ENCODE measurements around the gene TFF1.

The TFF1 gene

GRCh38 chr21:42369821-42370220 is 3.5 kb upstream of the TFF1 start:
- peaks cover 69% of the 10 kb centered on the region for H3K4me1 Mint-ChIP-seq
- no peak overlapping the region for H3K4me3 Mint-ChIP-seq
- peak; percentile 20 for TF ChIP-seq CTCF (IDR thresholded peaks at IDR 0.05)
- no peak overlapping the region for H3K27ac Mint-ChIP-seq
- H3K36me3 Mint-ChIP-seq (ENCODE audit: low read depth): no peaks in the 10 kb centered on the region
- no peaks in the 10 kb centered on the region for H3K9me3 Mint-ChIP-seq
- no peak for DNase-seq
- peaks cover 20% of the 10 kb centered on the region for H3K27me3 Mint-ChIP-seq (ENCODE audit: low read depth, poor library complexity)

GRCh38 chr21:42367367-42368165 is 1.2 kb upstream of the TFF1 start:
- Mint-ChIP-seq H3K27me3 (ENCODE audit: low read depth, poor library complexity) (peaks cover 18% of the 10 kb centered on the region), H3K27ac (peak overlapping the region; percentile 44), H3K9me3 (no peaks in the 10 kb centered on the region), H3K4me3 (no peak overlapping the region), H3K4me1 (peaks cover 60% of the 10 kb centered on the region), H3K36me3 (ENCODE audit: low read depth) (no peaks in the 10 kb centered on the region)
- TF ChIP-seq CTCF (IDR thresholded peaks at IDR 0.05): no peak
- no peak for DNase-seq

- Mint-ChIP-seq H3K36me3 (ENCODE audit: low read depth) (no peaks in the 10 kb centered on the region), H3K9me3 (no peaks in the 10 kb centered on the region), H3K27ac (peak overlapping the region; percentile 32), H3K4me3 (no peak overlapping the region), H3K4me1 (peaks cover 69% of the 10 kb centered on the region), H3K27me3 (ENCODE audit: low read depth, poor library complexity) (peaks cover 14% of the 10 kb centered on the region)
- no peak for DNase-seq
- no peak for TF ChIP-seq CTCF (IDR thresholded peaks at IDR 0.05)
Measured at GRCh38 chr21:42365770-42366169, 565 bp downstream of the TFF1 start.

- Mint-ChIP-seq H3K27me3 (ENCODE audit: low read depth, poor library complexity) (peaks cover 14% of the 10 kb centered on the region), H3K4me3 (no peak overlapping the region), H3K27ac (no peak overlapping the region), H3K9me3 (no peaks in the 10 kb centered on the region), H3K4me1 (peaks cover 65% of the 10 kb centered on the region), H3K36me3 (ENCODE audit: low read depth) (no peaks in the 10 kb centered on the region)
- no peak for TF ChIP-seq CTCF (IDR thresholded peaks at IDR 0.05)
- no peak for DNase-seq
Measured at GRCh38 chr21:42364304-42364865, 1.9 kb downstream of the TFF1 start.

GRCh38 chr21:42363312-42363711 is 3.0 kb downstream of the TFF1 start:
- Mint-ChIP-seq H3K27me3 (ENCODE audit: low read depth, poor library complexity) (peaks cover 17% of the 10 kb centered on the region), H3K36me3 (ENCODE audit: low read depth) (no peaks in the 10 kb centered on the region)

More at GRCh38 chr21:42363312-42363711, 3.0 kb downstream of the TFF1 start:
- H3K27ac Mint-ChIP-seq: peak overlapping the region; percentile 66
- no peak for TF ChIP-seq CTCF (IDR thresholded peaks at IDR 0.05)
- H3K4me3 Mint-ChIP-seq: no peak overlapping the region
- peaks cover 4% of the 10 kb centered on the region for H3K9me3 Mint-ChIP-seq
- DNase-seq: no peak
- peaks cover 59% of the 10 kb centered on the region for H3K4me1 Mint-ChIP-seq

Measured in nephron progenitor cell (in vitro differentiated cells).